GM21576 (cell line): ENCODE results near the gene OR56A4.
"Not testable (repeated sequence)": the region's sequence is repeated elsewhere in the genome, so short reads cannot be mapped to it uniquely, and the experiment has no call there.

Experiments used
- ATAC-seq: cut with Tn5 transposase; IDR thresholded peaks from one replicate; pipeline ENCODE4 v1.9.1; 2021; ENCODE audit warnings: mild to moderate bottlenecking, moderate library complexity; ENCODE audit not compliant: unreplicated experiment

The OR56A4 gene

DNA sequence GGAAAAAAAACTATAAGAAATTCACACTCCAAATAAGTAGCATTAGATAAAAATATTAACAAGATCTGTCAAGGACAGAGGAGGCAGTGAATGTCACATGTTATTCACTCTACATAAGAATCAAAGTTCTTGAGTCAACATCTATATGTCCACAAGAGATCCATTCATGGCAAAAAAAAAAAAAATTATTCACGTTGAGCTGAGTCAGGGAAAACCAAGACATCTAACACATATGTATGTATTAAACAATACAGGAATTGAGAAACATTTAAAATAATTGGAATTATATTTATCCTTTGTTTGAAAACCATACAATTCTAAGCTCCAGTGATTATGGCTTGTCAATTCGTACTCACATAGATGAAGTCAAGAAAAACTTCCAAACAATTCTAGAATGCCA is 39.8 kb downstream of the OR56A4 start:
- no peak for ATAC-seq

DNA sequence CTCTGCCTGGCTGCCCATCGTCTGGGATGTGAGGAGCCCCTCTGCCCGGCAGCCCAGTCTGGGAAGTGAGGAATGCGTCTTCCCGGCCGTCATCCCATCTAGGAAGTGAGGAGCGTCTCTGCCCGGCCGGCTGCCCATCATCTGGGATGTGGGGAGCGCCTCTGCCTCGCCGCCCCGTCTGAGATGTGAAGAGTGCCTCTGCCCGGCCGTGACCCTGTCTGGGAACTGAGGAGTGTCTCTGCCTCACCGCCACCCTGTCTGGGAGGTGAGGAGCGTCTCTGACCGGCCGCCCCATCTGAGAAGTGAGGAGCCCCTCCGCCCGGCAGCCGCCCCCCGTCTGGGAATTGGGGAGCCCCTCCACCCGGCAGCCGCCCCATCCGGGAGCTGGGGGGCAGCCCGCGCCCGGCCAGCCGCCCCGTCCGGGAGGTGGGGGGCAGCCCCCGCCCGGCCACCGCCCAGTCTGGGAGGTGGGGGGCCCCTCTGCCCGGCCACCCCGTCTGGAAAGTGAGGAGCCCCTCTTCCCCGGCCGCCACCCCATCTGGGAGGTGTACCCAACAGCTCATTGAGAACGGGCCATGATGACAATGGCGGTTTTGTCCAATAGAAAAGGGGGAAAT is 45.9 kb downstream of the OR56A4 start:
- not testable (repeated sequence) for ATAC-seq

DNA sequence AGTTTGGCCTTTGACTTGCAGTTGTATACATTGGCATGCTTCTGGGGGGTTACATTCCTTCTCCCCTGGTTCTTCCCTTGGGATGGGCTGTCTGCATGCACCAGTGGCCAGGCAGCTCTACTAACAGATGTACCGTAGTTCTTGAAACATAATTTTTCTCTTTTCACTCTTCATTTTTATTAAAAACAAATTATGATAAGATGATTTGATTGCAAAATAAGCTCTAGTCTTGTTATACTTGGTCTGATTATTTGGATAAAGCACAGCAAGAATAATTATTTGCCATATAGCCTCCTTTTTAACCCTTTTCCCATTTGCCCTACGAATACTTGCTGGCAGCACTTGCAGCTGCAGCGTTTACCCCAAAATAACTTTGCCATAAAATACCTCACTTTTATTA is 51.2 kb downstream of the OR56A4 start:
- ATAC-seq: no peak
